ENCODE results near the gene B4GALT1. TPM values are rescaled to one million over a fixed set of nuclear protein-coding genes. Genes with fewer than 3 reads are reported as not detected.

The B4GALT1 gene
- total RNA-seq, 1 experiment from 2014 or later = 31.4 TPM

- ChIA-PET POLR2A (interaction anchor here (0.9 kb wide), 1 partner anchor 31 kb away, joined by 3 read pairs; no protein-coding TSS in a partner anchor), RAD21 (ENCODE audit: low non-redundant PET in 1 of 2, low total read pairs in 2 of 2, uncharacterized antibody in 2 of 2, unreplicated experiment in 2 of 2) (no interaction called here), CTCF (no interaction called here)
- intact Hi-C loops (cut with micrococcal nuclease) = no loop called here
- no peaks in the 10 kb centered on the region for H3K9me2 ChIP-seq (ENCODE audit: insufficient read depth)
- H3K9ac ChIP-seq (ENCODE audit: low read length) = no peak overlapping the region
- no peak overlapping the region for H3K4me2 ChIP-seq (ENCODE audit: low read length)
- H2AFZ ChIP-seq (ENCODE audit: low read depth, low read length, poor library complexity, severe bottlenecking) = no peak overlapping the region
- no peaks in the 10 kb centered on the region for H3K27me3 ChIP-seq (ENCODE audit: insufficient read depth, low read length)
- no peak overlapping the region; the same call in 1 of the 2 replicates for H3K27ac ChIP-seq (ENCODE audit: low read depth, low read length)
- no peaks in the 10 kb centered on the region for H3K9me3 ChIP-seq (ENCODE audit: control insufficient read depth in 1 of 2, insufficient read depth in 1 of 2, low read depth in 1 of 2, low read length in 2 of 2)
- TF ChIP-seq ELF1 (IDR thresholded peaks at IDR 0.05; ENCODE audit: borderline replicate concordance, low read depth) (no peak), CBX3 (IDR thresholded peaks at IDR 0.05; ENCODE audit: low read depth) (no peak), RAD21 (IDR thresholded peaks at IDR 0.05; ENCODE audit: low read depth) (no peak), TCF7L2 (IDR thresholded peaks at IDR 0.05; ENCODE audit: borderline replicate concordance, extremely low read depth, insufficient read depth, insufficient read length) (no peak), EZH2 (IDR thresholded peaks at IDR 0.05) (no peak), JUND (IDR thresholded peaks at IDR 0.05) (no peak), CEBPB (IDR thresholded peaks at IDR 0.05; ENCODE audit: low read depth) (no peak), CTCF (IDR thresholded peaks at IDR 0.05 in 2 of 3, conservative IDR thresholded peaks at IDR 0.05 in 1 of 3; ENCODE audit: borderline replicate concordance in 1 of 3, insufficient read depth in 1 of 3, low read depth in 2 of 3, low read length in 2 of 3) (no peak), EZH2phosphoT487 (IDR thresholded peaks at IDR 0.05; ENCODE audit: borderline replicate concordance) (no peak), MAX (IDR thresholded peaks at IDR 0.05) (no peak), ATF3 (IDR thresholded peaks at IDR 0.05) (no peak), EGR1 (IDR thresholded peaks at IDR 0.05; ENCODE audit: low read depth) (no peak), POLR2A (IDR thresholded peaks at IDR 0.05; ENCODE audit: borderline replicate concordance, extremely low read depth, insufficient read depth, insufficient read length) (no peak), YY1 (IDR thresholded peaks at IDR 0.05; ENCODE audit: extremely low read depth, insufficient replicate concordance, low read depth, low read length) (no peak), SP1 (IDR thresholded peaks at IDR 0.05; ENCODE audit: low read depth) (no peak), ZBTB33 (IDR thresholded peaks at IDR 0.05; ENCODE audit: extremely low read depth, insufficient replicate concordance, low read length) (no peak), SIN3A (IDR thresholded peaks at IDR 0.05; ENCODE audit: low read depth) (no peak), SRF (IDR thresholded peaks at IDR 0.05; ENCODE audit: low read depth) (no peak)
- H3K4me3 ChIP-seq (replicated peaks in 1 of 2; ENCODE audit: low read depth in 1 of 2, low read length in 2 of 2) = no peak overlapping the region
- H4K20me1 ChIP-seq (ENCODE audit: insufficient read depth) = no peaks in the 10 kb centered on the region
- peaks cover 0 to 19% of the 10 kb centered on the region in 2 experiments; a peak in 1 of 4 replicates for H3K4me1 ChIP-seq (ENCODE audit: control insufficient read depth in 1 of 2, insufficient read depth in 2 of 2, low read length in 2 of 2)
- DNase-seq (ENCODE audit: low read depth, low spot score) = no peak
- no TSS peak for BruUV-seq (replicated peaks)
- H3K36me3 ChIP-seq (ENCODE audit: control insufficient read depth in 1 of 2, insufficient read depth in 2 of 2, low read length in 2 of 2) = no peaks in the 10 kb centered on the region
- H3K79me2 ChIP-seq (ENCODE audit: insufficient read depth, low read length) = peaks cover 14% of the 10 kb centered on the region; the same call in 1 of the 2 replicates
- ATAC-seq = no peak
These were observed 27.5 kb downstream of the B4GALT1 start for GRCh38 chr9:33139421-33140228.

All from HCT116 (cell line).